Mammary epithelial cell (primary cell): Measurements from ENCODE around the gene ADAMTS18.

Experiments
- CTCF ChIP-seq, 2 donors: IDR thresholded peaks in 1 of 2; conservative IDR thresholded peaks in 1 of 2; 2 replicates each; pipeline ENCODE4 v1.5.1; 2011 to 2012; ENCODE audit warnings: inconsistent platforms in 2 of 2, low read length in 2 of 2, mild to moderate bottlenecking in 2 of 2, control low read depth in 1 of 2, low read depth in 1 of 2; ENCODE audit not compliant: insufficient read depth in 1 of 2; ENCODE audit errors: extremely low read depth in 1 of 2
- EZH2 ChIP-seq: IDR thresholded peaks from 2 replicates; pipeline ENCODE4 v1.6.1; 2012; ENCODE audit warnings: low read length, inconsistent platforms, borderline replicate concordance

GRCh38 chr16:77452243-77452642 is 17.4 kb upstream of the ADAMTS18 start:
- TF ChIP-seq CTCF (conservative IDR thresholded peaks at IDR 0.05 in 1 of 2, IDR thresholded peaks at IDR 0.05 in 1 of 2; ENCODE audit: extremely low read depth in 1 of 2, insufficient read depth in 1 of 2, low read depth in 1 of 2, low read length in 2 of 2) = no peak
- TF ChIP-seq EZH2 = no peak
